ENCODE measurements around the gene CASTOR2. TPM values are rescaled to one million over a fixed set of nuclear protein-coding genes. Genes with fewer than 3 reads are reported as not detected.

Gene CASTOR2
- total RNA-seq, 3 donors from 2014 or later, result 1.7 to 2.5 (median 2.2) TPM

- ATAC-seq, result no peak
These were observed 60.4 kb downstream of the CASTOR2 start for GRCh38 chr7:75024922-75025321.

GRCh38 chr7:75028299-75028698 lies 63.8 kb downstream of the CASTOR2 start:
- no peaks in the 10 kb centered on the region for H3K9me3 Mint-ChIP-seq
- no peak for DNase-seq
- no peaks in the 10 kb centered on the region for H3K4me1 Mint-ChIP-seq (ENCODE audit: low read depth)
- H3K36me3 Mint-ChIP-seq (ENCODE audit: insufficient read depth), result peaks cover 2% of the 10 kb centered on the region
- ATAC-seq, result no peak
- no peak overlapping the region for H3K4me3 Mint-ChIP-seq
- no peaks in the 10 kb centered on the region for H3K27me3 Mint-ChIP-seq (ENCODE audit: low read depth)

More at GRCh38 chr7:75024922-75025321, 60.4 kb downstream of the CASTOR2 start:
- H3K36me3 Mint-ChIP-seq (ENCODE audit: insufficient read depth), result no peaks in the 10 kb centered on the region
- no peak overlapping the region for H3K4me3 Mint-ChIP-seq
- H3K27me3 Mint-ChIP-seq (ENCODE audit: low read depth), result no peaks in the 10 kb centered on the region
- DNase-seq, result no peak
- no peaks in the 10 kb centered on the region for H3K4me1 Mint-ChIP-seq (ENCODE audit: low read depth)
- H3K9me3 Mint-ChIP-seq, result no peaks in the 10 kb centered on the region

GRCh38 chr7:75033064-75033463 lies 68.6 kb downstream of the CASTOR2 start:
- Mint-ChIP-seq H3K4me1 (ENCODE audit: low read depth) (no peaks in the 10 kb centered on the region), H3K27me3 (ENCODE audit: low read depth) (no peaks in the 10 kb centered on the region), H3K9me3 (no peaks in the 10 kb centered on the region), H3K36me3 (ENCODE audit: insufficient read depth) (peaks cover 2% of the 10 kb centered on the region), H3K4me3 (no peak overlapping the region)
- ATAC-seq (no peak), DNase-seq (no peak)

GRCh38 chr7:75033826-75034225 lies 69.3 kb downstream of the CASTOR2 start:
- DNase-seq (no peak), ATAC-seq (no peak)
- Mint-ChIP-seq H3K9me3 (no peaks in the 10 kb centered on the region), H3K27me3 (ENCODE audit: low read depth) (no peaks in the 10 kb centered on the region), H3K36me3 (ENCODE audit: insufficient read depth) (peaks cover 2% of the 10 kb centered on the region), H3K4me3 (no peak overlapping the region), H3K4me1 (ENCODE audit: low read depth) (no peaks in the 10 kb centered on the region)

GRCh38 chr7:75038508-75038907 lies 74.0 kb downstream of the CASTOR2 start:
- DNase-seq (no peak), ATAC-seq (no peak)
- Mint-ChIP-seq H3K27me3 (ENCODE audit: low read depth) (no peaks in the 10 kb centered on the region), H3K4me1 (ENCODE audit: low read depth) (no peaks in the 10 kb centered on the region), H3K36me3 (ENCODE audit: insufficient read depth) (peaks cover 8% of the 10 kb centered on the region), H3K9me3 (no peaks in the 10 kb centered on the region), H3K4me3 (no peak overlapping the region)

- peaks cover 8% of the 10 kb centered on the region for H3K36me3 Mint-ChIP-seq (ENCODE audit: insufficient read depth)
- DNase-seq, result no peak
- H3K4me3 Mint-ChIP-seq, result no peak overlapping the region
- ATAC-seq, result no peak
- H3K4me1 Mint-ChIP-seq (ENCODE audit: low read depth), result no peaks in the 10 kb centered on the region
- no peaks in the 10 kb centered on the region for H3K27me3 Mint-ChIP-seq (ENCODE audit: low read depth)
- no peaks in the 10 kb centered on the region for H3K9me3 Mint-ChIP-seq
These were observed 74.7 kb downstream of the CASTOR2 start for GRCh38 chr7:75039166-75039565.

GRCh38 chr7:75039709-75040108 lies 75.2 kb downstream of the CASTOR2 start:
- H3K4me3 Mint-ChIP-seq, result no peak overlapping the region
- no peaks in the 10 kb centered on the region for H3K9me3 Mint-ChIP-seq
- H3K36me3 Mint-ChIP-seq (ENCODE audit: insufficient read depth), result peaks cover 8% of the 10 kb centered on the region
- DNase-seq, result no peak
- ATAC-seq, result no peak
- H3K4me1 Mint-ChIP-seq (ENCODE audit: low read depth), result no peaks in the 10 kb centered on the region
- H3K27me3 Mint-ChIP-seq (ENCODE audit: low read depth), result no peaks in the 10 kb centered on the region

GRCh38 chr7:75040512-75040911 lies 76.0 kb downstream of the CASTOR2 start:
- H3K4me1 Mint-ChIP-seq (ENCODE audit: low read depth), result no peaks in the 10 kb centered on the region
- DNase-seq (no peak), ATAC-seq (no peak)
- H3K4me3 Mint-ChIP-seq, result no peak overlapping the region
- no peaks in the 10 kb centered on the region for H3K9me3 Mint-ChIP-seq
- no peaks in the 10 kb centered on the region for H3K27me3 Mint-ChIP-seq (ENCODE audit: low read depth)
- H3K36me3 Mint-ChIP-seq (ENCODE audit: insufficient read depth), result peaks cover 8% of the 10 kb centered on the region

- Mint-ChIP-seq H3K36me3 (ENCODE audit: insufficient read depth) (peaks cover 12% of the 10 kb centered on the region), H3K9me3 (no peaks in the 10 kb centered on the region), H3K4me1 (ENCODE audit: low read depth) (no peaks in the 10 kb centered on the region), H3K4me3 (no peak overlapping the region), H3K27me3 (ENCODE audit: low read depth) (no peaks in the 10 kb centered on the region)
- ATAC-seq, result no peak
- DNase-seq, result no peak
These were observed 77.8 kb downstream of the CASTOR2 start for GRCh38 chr7:75042286-75042685.

- Mint-ChIP-seq H3K9me3 (no peaks in the 10 kb centered on the region), H3K36me3 (ENCODE audit: insufficient read depth) (peaks cover 13% of the 10 kb centered on the region), H3K4me3 (no peak overlapping the region), H3K27me3 (ENCODE audit: low read depth) (no peaks in the 10 kb centered on the region), H3K4me1 (ENCODE audit: low read depth) (no peaks in the 10 kb centered on the region)
- ATAC-seq, result peak in 1 of 2 donors; percentile 29
- DNase-seq, result no peak
These were observed 78.6 kb downstream of the CASTOR2 start for GRCh38 chr7:75042831-75043703.

- H3K27me3 Mint-ChIP-seq (ENCODE audit: low read depth), result no peaks in the 10 kb centered on the region
- H3K9me3 Mint-ChIP-seq, result no peaks in the 10 kb centered on the region
- peaks cover 19% of the 10 kb centered on the region for H3K36me3 Mint-ChIP-seq (ENCODE audit: insufficient read depth)
These were observed 81.4 kb downstream of the CASTOR2 start for GRCh38 chr7:75045881-75046280.

GRCh38 chr7:75048435-75049379 lies 84.2 kb downstream of the CASTOR2 start:
- ATAC-seq (no peak), DNase-seq (no peak)
- no peak overlapping the region for H3K4me3 Mint-ChIP-seq
- no peaks in the 10 kb centered on the region for H3K9me3 Mint-ChIP-seq
- no peaks in the 10 kb centered on the region for H3K27me3 Mint-ChIP-seq (ENCODE audit: low read depth)
- H3K36me3 Mint-ChIP-seq (ENCODE audit: insufficient read depth), result peaks cover 22% of the 10 kb centered on the region
- H3K4me1 Mint-ChIP-seq (ENCODE audit: low read depth), result no peaks in the 10 kb centered on the region

More at GRCh38 chr7:75045881-75046280, 81.4 kb downstream of the CASTOR2 start:
- Mint-ChIP-seq H3K4me3 (no peak overlapping the region), H3K4me1 (ENCODE audit: low read depth) (no peaks in the 10 kb centered on the region)
- ATAC-seq (no peak), DNase-seq (no peak)

GRCh38 chr7:75049817-75050216 lies 85.3 kb downstream of the CASTOR2 start:
- H3K36me3 Mint-ChIP-seq (ENCODE audit: insufficient read depth), result peaks cover 22% of the 10 kb centered on the region
- DNase-seq (no peak), ATAC-seq (no peak)
- no peaks in the 10 kb centered on the region for H3K27me3 Mint-ChIP-seq (ENCODE audit: low read depth)
- H3K9me3 Mint-ChIP-seq, result no peaks in the 10 kb centered on the region
- H3K4me1 Mint-ChIP-seq (ENCODE audit: low read depth), result no peaks in the 10 kb centered on the region
- H3K4me3 Mint-ChIP-seq, result no peak overlapping the region

- peaks cover 26% of the 10 kb centered on the region for H3K36me3 Mint-ChIP-seq (ENCODE audit: insufficient read depth)
- H3K27me3 Mint-ChIP-seq (ENCODE audit: low read depth), result no peaks in the 10 kb centered on the region
- no peaks in the 10 kb centered on the region for H3K4me1 Mint-ChIP-seq (ENCODE audit: low read depth)
- DNase-seq, result no peak
- H3K4me3 Mint-ChIP-seq, result no peak overlapping the region
- no peaks in the 10 kb centered on the region for H3K9me3 Mint-ChIP-seq
- no peak for ATAC-seq
These were observed 86.0 kb downstream of the CASTOR2 start for GRCh38 chr7:75050501-75050900.

All from activated T-cell treated with anti-CD3 and anti-CD28 coated beads, Interleukin-2, amount 50 U/mL, for 4 hours (primary cell).